ENCODE data around the gene CEACAM19.

- no peak for TF ChIP-seq CTCF (IDR thresholded peaks at IDR 0.05)
- TF ChIP-seq POLR2A (IDR thresholded peaks at IDR 0.05): no peak
- no peak for TF ChIP-seq POLR2AphosphoS5 (IDR thresholded peaks at IDR 0.05)
- TF ChIP-seq EP300 (IDR thresholded peaks at IDR 0.05): no peak
Observed at GRCh38 chr19:44664976-44665375, 6.3 kb upstream of the CEACAM19 start.

Data from gastroesophageal sphincter (tissue), 3 donors.